RWPE1 (cell line): ENCODE results near the gene IQGAP3.
A peak's percentile ranks its signal among the peaks of the same experiment; 100 is the strongest.

Source experiments
- CTCF ChIA-PET: fragments of 350-600 bp; sonication (Branson Sonifier 250); formaldehyde crosslinking; extraction: SDS; loops from one replicate; lab custom pipeline; 2021; lab: Yijun Ruan, JAX
- POLR2A ChIA-PET: fragments of 400-600 bp; formaldehyde crosslinking; extraction: SDS; loops from one replicate; lab custom pipeline; 2020; ENCODE audit warnings: antibody characterized with exemption; ENCODE audit not compliant: low non-redundant PET; lab: Yijun Ruan, JAX
- DNase-seq: peaks from one replicate; pipeline ENCODE4 v3.0.0; 2012; ENCODE audit warnings: low spot score
- H3K27ac ChIP-seq: fragments of 450-650 bp; 2 replicates; pipeline ENCODE4 v1.5.1; 2017
- TF ChIP-seq, protein P1 (sequence below): fragments of 450-650 bp; conservative IDR thresholded peaks from 2 replicates; pipeline ENCODE4 v1.5.1; 2017; ENCODE audit warnings: low read depth, mild to moderate bottlenecking

The IQGAP3 gene

DNA sequence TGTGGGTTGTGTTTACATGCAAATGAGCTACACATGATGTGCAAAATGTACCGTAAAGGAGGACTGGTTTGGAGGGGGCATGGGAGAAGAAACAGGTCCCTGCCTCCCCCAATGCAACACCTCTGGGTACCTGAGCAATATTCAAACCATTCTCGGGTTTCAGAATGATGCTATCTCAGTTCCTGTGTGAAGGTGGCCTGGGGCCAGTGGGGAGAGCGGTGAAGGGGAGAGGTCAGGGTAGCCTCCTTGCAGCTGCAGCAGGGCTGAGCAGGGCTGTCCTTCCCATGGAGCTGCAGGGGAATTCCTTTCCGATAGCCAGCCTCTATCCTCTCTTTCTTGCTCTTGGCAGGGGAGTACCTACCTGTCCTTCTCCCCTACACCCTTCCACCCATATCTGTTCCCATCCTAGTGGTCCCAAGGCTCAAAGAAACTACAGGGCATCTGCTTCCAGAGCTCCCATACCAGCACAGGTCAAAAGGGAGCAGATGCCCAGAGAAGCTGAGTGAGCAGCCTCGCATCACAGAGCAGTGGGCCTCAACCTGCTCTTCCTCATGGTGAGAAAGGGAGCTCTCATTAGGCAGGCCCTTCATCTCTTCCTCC lies 83.7 kb downstream of the IQGAP3 start:
- ChIA-PET CTCF (interaction anchor here (1.1 kb wide), 1 partner anchor 12 kb away, joined by 3 read pairs; no protein-coding TSS in a partner anchor), POLR2A (no interaction called here)
- TF ChIP-seq, protein P1, sequence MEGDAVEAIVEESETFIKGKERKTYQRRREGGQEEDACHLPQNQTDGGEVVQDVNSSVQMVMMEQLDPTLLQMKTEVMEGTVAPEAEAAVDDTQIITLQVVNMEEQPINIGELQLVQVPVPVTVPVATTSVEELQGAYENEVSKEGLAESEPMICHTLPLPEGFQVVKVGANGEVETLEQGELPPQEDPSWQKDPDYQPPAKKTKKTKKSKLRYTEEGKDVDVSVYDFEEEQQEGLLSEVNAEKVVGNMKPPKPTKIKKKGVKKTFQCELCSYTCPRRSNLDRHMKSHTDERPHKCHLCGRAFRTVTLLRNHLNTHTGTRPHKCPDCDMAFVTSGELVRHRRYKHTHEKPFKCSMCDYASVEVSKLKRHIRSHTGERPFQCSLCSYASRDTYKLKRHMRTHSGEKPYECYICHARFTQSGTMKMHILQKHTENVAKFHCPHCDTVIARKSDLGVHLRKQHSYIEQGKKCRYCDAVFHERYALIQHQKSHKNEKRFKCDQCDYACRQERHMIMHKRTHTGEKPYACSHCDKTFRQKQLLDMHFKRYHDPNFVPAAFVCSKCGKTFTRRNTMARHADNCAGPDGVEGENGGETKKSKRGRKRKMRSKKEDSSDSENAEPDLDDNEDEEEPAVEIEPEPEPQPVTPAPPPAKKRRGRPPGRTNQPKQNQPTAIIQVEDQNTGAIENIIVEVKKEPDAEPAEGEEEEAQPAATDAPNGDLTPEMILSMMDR = no peak
- peak overlapping the region; percentile 82 for H3K27ac ChIP-seq
- no peak for DNase-seq

DNA sequence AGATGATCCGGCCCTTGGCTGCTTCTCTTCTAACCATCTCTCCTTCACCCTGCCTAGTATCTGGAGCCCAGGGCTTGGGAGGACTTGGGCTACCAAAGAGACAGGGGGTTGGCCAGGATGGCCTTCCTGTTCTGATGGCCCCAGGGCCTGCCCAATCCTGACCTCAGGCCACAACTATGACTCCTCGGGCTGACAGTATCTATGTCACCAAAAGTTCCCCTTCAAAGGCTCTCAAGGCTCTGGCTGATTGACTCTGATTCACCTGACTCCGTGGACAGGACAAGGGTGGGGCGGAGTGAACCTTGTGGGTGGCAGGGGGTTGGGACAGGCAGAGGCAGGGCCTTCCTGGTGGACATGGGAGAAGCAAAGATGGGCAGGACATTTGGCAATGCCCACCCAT lies 84.5 kb downstream of the IQGAP3 start:
- TF ChIP-seq, protein P1 = no peak
- DNase-seq = no peak
- H3K27ac ChIP-seq = peak overlapping the region; percentile 82
- CTCF ChIA-PET = interaction anchor here (1.1 kb wide), 1 partner anchor 12 kb away, joined by 3 read pairs; no protein-coding TSS in a partner anchor
- POLR2A ChIA-PET = no interaction called here

DNA sequence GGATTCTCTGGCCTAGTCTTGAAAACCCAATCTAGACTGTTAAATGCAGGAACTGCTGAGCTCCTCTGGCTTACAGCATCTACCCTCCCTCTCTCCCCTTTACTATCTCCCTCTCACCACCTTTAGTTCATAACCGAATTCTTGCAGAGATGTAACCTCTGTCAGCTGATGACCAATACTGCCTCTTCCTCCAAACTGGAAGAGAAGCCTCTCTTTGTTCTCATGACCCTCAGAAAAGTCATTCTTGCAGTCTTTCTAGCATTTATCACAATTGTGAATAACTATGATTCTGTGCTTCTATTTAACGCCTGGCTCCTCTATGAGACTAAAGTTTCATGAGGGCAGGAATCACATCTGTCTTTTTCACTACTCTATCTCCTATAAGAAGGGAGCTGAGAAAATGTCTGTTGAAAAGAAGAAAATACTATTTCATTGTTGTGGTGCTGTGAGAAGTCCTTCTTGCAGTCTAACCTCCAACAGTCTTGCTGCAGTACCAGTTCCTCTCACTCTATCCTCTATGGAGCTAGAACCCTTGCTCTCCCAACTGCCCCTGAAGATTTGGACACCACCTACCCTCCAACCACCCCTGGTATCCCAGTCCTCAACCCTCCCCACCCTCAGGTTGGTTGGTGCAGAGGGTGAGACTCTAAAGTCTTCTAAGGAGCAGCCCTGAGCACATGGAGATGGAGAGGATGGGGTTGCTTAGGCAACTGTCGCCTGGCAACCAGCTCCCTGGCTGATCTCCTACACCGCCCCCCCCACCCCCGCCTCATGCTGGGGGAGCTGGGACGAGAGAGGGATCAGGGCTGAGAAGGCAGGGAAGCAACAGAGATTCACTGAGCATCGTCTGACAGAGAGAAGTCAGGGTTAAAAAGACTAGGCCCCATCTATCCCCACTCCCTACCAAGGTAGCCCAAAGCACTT lies 85.7 kb downstream of the IQGAP3 start:
- DNase-seq = no peak
- TF ChIP-seq, protein P1 = no peak
- POLR2A ChIA-PET = interaction anchor here (0.6 kb wide), 1 partner anchor 555 kb away, joined by 3 read pairs; no protein-coding TSS in a partner anchor
- CTCF ChIA-PET = no interaction called here
- H3K27ac ChIP-seq = no peak overlapping the region

DNA sequence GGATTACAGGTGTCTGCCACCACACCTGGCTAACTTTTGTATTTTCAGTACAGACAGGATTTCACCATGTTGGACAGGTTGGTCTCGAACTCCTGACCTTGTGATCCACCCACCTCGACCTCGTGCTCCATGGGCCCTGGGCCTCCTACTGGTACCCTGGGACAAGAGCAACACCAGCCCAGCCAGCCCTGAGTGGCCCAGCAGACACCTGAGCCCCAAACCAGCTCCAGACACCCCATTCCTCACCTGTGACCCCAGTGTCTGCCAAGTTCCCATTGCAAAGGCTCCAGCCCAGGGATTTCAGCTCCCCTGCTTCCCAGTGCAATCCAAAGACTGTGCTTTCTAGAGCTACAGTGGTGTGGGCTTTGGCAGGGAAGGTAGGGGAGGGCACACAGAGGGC lies 86.4 kb downstream of the IQGAP3 start:
- CTCF ChIA-PET = no interaction called here
- no peak for DNase-seq
- POLR2A ChIA-PET = interaction anchor here (0.6 kb wide), 2 partner anchors 16 to 555 kb away, joined by 3 to 9 read pairs; no protein-coding TSS in a partner anchor
- no peak overlapping the region for H3K27ac ChIP-seq
- TF ChIP-seq, protein P1 = no peak

DNA sequence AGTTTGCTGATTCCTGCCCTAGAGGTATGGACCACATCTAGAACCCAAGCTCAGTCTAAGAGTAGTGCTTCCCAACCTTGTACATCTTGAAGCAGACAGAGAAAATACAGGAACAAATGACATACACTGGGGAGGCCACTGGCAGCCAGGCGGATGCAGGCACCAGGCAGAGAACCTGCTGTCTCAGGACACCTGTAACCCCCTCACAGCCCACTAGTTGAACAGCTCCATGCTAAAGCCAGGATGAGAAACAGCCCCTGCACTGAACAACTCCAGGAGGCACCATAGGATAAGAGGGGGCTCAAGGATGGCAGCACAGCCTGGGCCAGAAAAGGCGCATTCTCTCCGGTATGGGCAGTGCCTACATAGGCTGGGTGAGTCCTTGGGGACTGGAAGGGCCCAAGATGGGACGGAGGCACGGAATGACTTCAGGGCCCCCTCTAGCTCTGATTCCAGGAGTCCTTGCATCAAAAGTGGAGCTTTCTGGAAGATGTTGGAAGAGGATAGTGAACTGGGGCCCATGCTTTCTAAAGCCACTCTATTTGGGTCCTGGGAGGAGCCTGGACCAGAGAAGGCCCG lies 87.8 kb downstream of the IQGAP3 start:
- ChIA-PET POLR2A (no interaction called here), CTCF (interaction anchor here (1.0 kb wide), 1 partner anchor 15 kb away, joined by 5 read pairs; no protein-coding TSS in a partner anchor)
- TF ChIP-seq, protein P1 = no peak
- H3K27ac ChIP-seq = peak overlapping the region; percentile 17; the same call in 1 of the 2 replicates
- DNase-seq = no peak

DNA sequence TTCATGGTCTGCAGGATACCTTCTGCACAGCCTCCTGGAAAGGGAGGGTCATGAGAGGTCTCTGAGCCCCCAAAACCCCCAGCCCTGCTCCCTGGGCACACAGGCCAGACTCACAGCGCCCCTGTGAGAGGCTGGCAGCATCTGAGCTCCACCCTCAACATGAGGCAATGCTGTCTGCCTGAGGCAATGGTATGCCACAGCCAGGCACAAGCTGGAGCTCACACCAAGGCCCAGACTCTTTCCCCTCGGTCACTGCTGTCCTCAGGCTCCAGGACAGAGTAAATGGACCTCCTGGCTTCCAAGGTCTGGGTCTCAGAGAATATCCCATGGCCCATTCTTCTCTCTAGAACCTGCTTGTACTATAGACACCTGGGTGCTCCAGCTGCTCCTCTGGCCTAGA lies 89.0 kb downstream of the IQGAP3 start:
- POLR2A ChIA-PET = interaction anchor here (0.5 kb wide), 1 partner anchor 18 kb away, joined by 3 read pairs; no protein-coding TSS in a partner anchor
- H3K27ac ChIP-seq = 0 out of 2 replicates have a peak overlapping the region, but pooled peaks have one; percentile 5

More for the DNA sequence above, 89.0 kb downstream of the IQGAP3 start:
- DNase-seq = no peak
- TF ChIP-seq, protein P1 = no peak
- CTCF ChIA-PET = interaction anchor here (1.0 kb wide), 1 partner anchor 16 kb away, joined by 5 read pairs; no protein-coding TSS in a partner anchor
